ENCODE results near the gene ZNF32. TPM values are rescaled to one million over a fixed set of nuclear protein-coding genes. Genes with fewer than 3 reads are reported as not detected.
"Not testable (repeated sequence)": the region's sequence is repeated elsewhere in the genome, so short reads cannot be mapped to it uniquely, and the experiment has no call there.

Gene ZNF32
- total and polyA plus RNA-seq, 8 donors = 14.8 to 56.3 (median 22.1) TPM

GRCh38 chr10:43610636-43611035 is 38.0 kb downstream of the ZNF32 start:
- no peaks in the 10 kb centered on the region for H3K9me3 ChIP-seq
- ATAC-seq (no peak), DNase-seq (no peak), FAIRE-seq (no peak)
- H3K4me1 ChIP-seq = no peaks in the 10 kb centered on the region
- H3K36me3 ChIP-seq = peaks cover 0 to 3% (median 3%) of the 10 kb centered on the region in 3 donors
- no peak for TF ChIP-seq CTCF (IDR thresholded peaks at IDR 0.05)
- intact Hi-C loops (cut with DNase I) = no loop called here
- H3K27me3 ChIP-seq = no peaks in the 10 kb centered on the region
- no peak overlapping the region for H3K4me3 ChIP-seq
- H3K27ac ChIP-seq = no peak overlapping the region

GRCh38 chr10:43607199-43607573 is 41.5 kb downstream of the ZNF32 start:
- no peak for TF ChIP-seq CTCF (IDR thresholded peaks at IDR 0.05)
- Histone ChIP-seq H3K36me3 (no peaks in the 10 kb centered on the region), H3K27me3 (no peaks in the 10 kb centered on the region), H3K9me3 (no peaks in the 10 kb centered on the region), H3K4me1 (no peaks in the 10 kb centered on the region), H3K4me3 (peak overlapping the region in 3 of 4 donors; percentile 86 to 89 (median 88)), H3K27ac (no peak overlapping the region)
- DNase-seq (no peak), ATAC-seq (no peak), FAIRE-seq (no peak)
- WGBS, 2 donors = 49 to 52% methylated on average over 10 of the region's 10 CpGs
- intact Hi-C loops (cut with DNase I) = no loop called here

GRCh38 chr10:43606323-43607198 is 42.1 kb downstream of the ZNF32 start, which contains the start of gene ZNF485:
Gene ZNF485, plus strand, starts transcription at chr10:43606438. Its CDS starts 613 bp downstream, at chr10:43607051.
- no peaks in the 10 kb centered on the region for H3K36me3 ChIP-seq
- ATAC-seq (peak; percentile 95 to 97 (median 97)), FAIRE-seq (no peak), DNase-seq (peak; percentile 54 to 88 (median 70))
- intact Hi-C loops (cut with DNase I) = no loop called here
- no peaks in the 10 kb centered on the region for H3K9me3 ChIP-seq
- no peak for TF ChIP-seq CTCF (IDR thresholded peaks at IDR 0.05)
- H3K4me3 ChIP-seq = peak within 1 kb of the TSS; percentile 51 to 89 (median 87)
- WGBS, 2 donors = 1% methylated on average over 58 of the region's 58 CpGs
- no peaks in the 10 kb centered on the region for H3K27me3 ChIP-seq
- no peaks in the 10 kb centered on the region for H3K4me1 ChIP-seq
- peak within 1 kb of the TSS; percentile 54 to 72 (median 64) for H3K27ac ChIP-seq

GRCh38 chr10:43605850-43606322 is 42.8 kb downstream of the ZNF32 start:
- no peak for TF ChIP-seq CTCF (IDR thresholded peaks at IDR 0.05)
- 42% methylated on average over 12 of the region's 12 CpGs for WGBS, 2 donors
- Histone ChIP-seq H3K27ac (no peak overlapping the region), H3K4me3 (peak overlapping the region; percentile 51 to 89 (median 87)), H3K9me3 (no peaks in the 10 kb centered on the region), H3K27me3 (no peaks in the 10 kb centered on the region), H3K4me1 (no peaks in the 10 kb centered on the region), H3K36me3 (no peaks in the 10 kb centered on the region)
- FAIRE-seq (no peak), DNase-seq (no peak), ATAC-seq (peak; percentile 11 to 36 (median 29))
- intact Hi-C loops (cut with DNase I) = no loop called here

GRCh38 chr10:43601576-43601975 is 47.1 kb downstream of the ZNF32 start:
- FAIRE-seq; H3K9me3 ChIP-seq; intact Hi-C loops (cut with DNase I); H3K4me1 ChIP-seq; H3K36me3 ChIP-seq; H3K27ac ChIP-seq; ATAC-seq; DNase-seq; H3K4me3 ChIP-seq; H3K27me3 ChIP-seq: not testable (repeated sequence)
- WGBS, 2 donors = 82 to 83% methylated on average over 6 of the region's 6 CpGs
